C4-2B (cell line): ENCODE results near the gene HMGN2.

ENCODE experiments used
- CTCF ChIP-seq: fragments of 450-650 bp; conservative IDR thresholded peaks from 2 replicates; pipeline ENCODE4 v1.5.1; 2017; ENCODE audit warnings: mild to moderate bottlenecking
- ZFX ChIP-seq: fragments of 450-650 bp; IDR thresholded peaks from 2 replicates; pipeline ENCODE4 v1.6.1; 2017

GRCh38 chr1:26468911-26469310, 3.3 kb upstream of the HMGN2 start:
- TF ChIP-seq CTCF (no peak), ZFX (no peak)
